OCI-LY1 (cell line): ENCODE measurements around the gene ADCY1.

ENCODE experiments used
- H2AFZ ChIP-seq: fragments of 200-600 bp; sonication (generic), shearing (Covaris generic); 2 replicates; pipeline ENCODE4 v1.6.0; 2014; ENCODE audit warnings: antibody characterized with exemption, mild to moderate bottlenecking, low read length
- H3F3A ChIP-seq: fragments of 200-600 bp; sonication (generic), shearing (Covaris generic); 2 replicates; pipeline ENCODE4 v1.6.0; 2014; ENCODE audit warnings: mild to moderate bottlenecking, antibody characterized with exemption, low read length, moderate library complexity; ENCODE audit not compliant: insufficient read depth
- H3K27ac ChIP-seq: fragments of 200-600 bp; sonication (generic); 2 replicates; pipeline ENCODE4 v1.5.1; 2014; ENCODE audit warnings: low read length, mixed run types, mild to moderate bottlenecking, low read depth; ENCODE audit not compliant: poor library complexity, severe bottlenecking
- H3K27me3 ChIP-seq: fragments of 200-600 bp; sonication (generic); 2 replicates; pipeline ENCODE4 v1.6.0; 2014; ENCODE audit warnings: antibody characterized with exemption, mild to moderate bottlenecking, low read length, moderate library complexity; ENCODE audit not compliant: insufficient read depth
- H3K36me3 ChIP-seq: fragments of 200-600 bp; sonication (generic); 2 replicates; pipeline ENCODE4 v1.6.1; 2014; ENCODE audit warnings: mild to moderate bottlenecking, antibody characterized with exemption, low read length, moderate library complexity, mixed read lengths; ENCODE audit not compliant: insufficient read depth
- H3K4me1 ChIP-seq: fragments of 200-600 bp; sonication (generic); 2 replicates; pipeline ENCODE4 v1.5.1; 2014; ENCODE audit warnings: mild to moderate bottlenecking, low read length, moderate library complexity; ENCODE audit not compliant: insufficient read depth, severe bottlenecking
- H3K4me2 ChIP-seq: fragments of 200-600 bp; sonication (generic), shearing (Covaris generic); 2 replicates; pipeline ENCODE4 v1.6.1; 2014; ENCODE audit warnings: low read length
- H3K4me3 ChIP-seq: fragments of 200-600 bp; sonication (generic); 2 replicates; pipeline ENCODE4 v1.5.1; 2014; ENCODE audit warnings: low read length, low read depth, mild to moderate bottlenecking, mixed read lengths; ENCODE audit not compliant: poor library complexity, severe bottlenecking
- H3K79me2 ChIP-seq: fragments of 200-600 bp; shearing (Covaris generic); 2 replicates; pipeline ENCODE4 v1.6.1; 2016; ENCODE audit warnings: mixed run types, low read length, mixed read lengths; ENCODE audit not compliant: insufficient read depth
- H3K9ac ChIP-seq: fragments of 200-600 bp; sonication (generic), shearing (Covaris generic); 2 replicates; pipeline ENCODE4 v1.6.1; 2014; ENCODE audit warnings: mild to moderate bottlenecking, low read length, mixed read lengths
- H3K9me2 ChIP-seq: fragments of 200-600 bp; sonication (generic), shearing (Covaris generic); 2 replicates; pipeline ENCODE4 v1.6.1; 2014; ENCODE audit warnings: low read depth, mild to moderate bottlenecking, low read length, mixed read lengths
- H3K9me3 ChIP-seq: fragments of 200-600 bp; shearing (Covaris generic); 2 replicates; pipeline ENCODE4 v1.6.1; 2014; ENCODE audit warnings: low read length, mixed read lengths
- H4K20me1 ChIP-seq: fragments of 200-600 bp; sonication (generic), shearing (Covaris generic); 2 replicates; pipeline ENCODE4 v1.6.0; 2016; ENCODE audit warnings: mild to moderate bottlenecking, low read length; ENCODE audit not compliant: insufficient read depth
- CTCF ChIP-seq: fragments of 200-600 bp; sonication (generic), shearing (Covaris generic); IDR thresholded peaks from 2 replicates; pipeline ENCODE4 v1.5.1; 2017; ENCODE audit warnings: mild to moderate bottlenecking, antibody characterized with exemption, low read length, moderate library complexity, mixed read lengths
- EZH2 ChIP-seq: fragments of 200-600 bp; sonication (generic), shearing (Covaris generic); IDR thresholded peaks from 2 replicates; pipeline ENCODE4 v1.8.0; 2017; ENCODE audit warnings: borderline replicate concordance, mixed run types, mild to moderate bottlenecking, antibody characterized with exemption, low read length, moderate library complexity, mixed read lengths

The ADCY1 gene

GRCh38 chr7:45573204-45573603, 964 bp upstream of the ADCY1 start:
- Histone ChIP-seq H3K4me2 (no peak overlapping the region), H3K79me2 (no peaks in the 10 kb centered on the region), H3K27ac (no peak overlapping the region), H3F3A (no peaks in the 10 kb centered on the region), H4K20me1 (no peaks in the 10 kb centered on the region), H3K36me3 (no peaks in the 10 kb centered on the region), H3K9me3 (no peaks in the 10 kb centered on the region), H3K27me3 (no peaks in the 10 kb centered on the region), H2AFZ (no peak overlapping the region), H3K4me3 (no peak overlapping the region), H3K9me2 (no peaks in the 10 kb centered on the region), H3K4me1 (no peaks in the 10 kb centered on the region), H3K9ac (no peak overlapping the region)
- TF ChIP-seq CTCF (no peak), EZH2 (no peak)

DNA sequence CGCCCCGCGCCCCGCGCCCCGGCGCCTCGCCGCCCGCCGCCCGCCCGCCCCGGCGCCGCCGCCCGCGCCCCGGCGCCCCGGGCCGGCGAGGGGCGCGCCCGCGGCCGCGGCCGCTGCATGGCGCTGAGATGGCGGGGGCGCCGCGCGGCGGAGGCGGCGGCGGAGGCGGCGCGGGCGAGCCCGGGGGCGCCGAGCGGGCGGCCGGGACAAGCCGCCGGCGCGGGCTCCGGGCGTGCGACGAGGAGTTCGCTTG, 174 bp downstream of the ADCY1 start:
- no peaks in the 10 kb centered on the region for H3K4me1 ChIP-seq
- H3K27ac ChIP-seq, result no peak overlapping the region
- no peaks in the 10 kb centered on the region for H3K27me3 ChIP-seq
- H3K4me2 ChIP-seq, result no peak overlapping the region
- H4K20me1 ChIP-seq, result no peaks in the 10 kb centered on the region
- H3K9me3 ChIP-seq, result no peaks in the 10 kb centered on the region
- no peaks in the 10 kb centered on the region for H3K79me2 ChIP-seq
- no peak overlapping the region for H3K4me3 ChIP-seq
- no peak overlapping the region for H2AFZ ChIP-seq
- TF ChIP-seq EZH2 (no peak), CTCF (no peak)
- no peak overlapping the region for H3K9ac ChIP-seq
- H3F3A ChIP-seq, result no peaks in the 10 kb centered on the region
- no peaks in the 10 kb centered on the region for H3K9me2 ChIP-seq
- no peaks in the 10 kb centered on the region for H3K36me3 ChIP-seq

DNA sequence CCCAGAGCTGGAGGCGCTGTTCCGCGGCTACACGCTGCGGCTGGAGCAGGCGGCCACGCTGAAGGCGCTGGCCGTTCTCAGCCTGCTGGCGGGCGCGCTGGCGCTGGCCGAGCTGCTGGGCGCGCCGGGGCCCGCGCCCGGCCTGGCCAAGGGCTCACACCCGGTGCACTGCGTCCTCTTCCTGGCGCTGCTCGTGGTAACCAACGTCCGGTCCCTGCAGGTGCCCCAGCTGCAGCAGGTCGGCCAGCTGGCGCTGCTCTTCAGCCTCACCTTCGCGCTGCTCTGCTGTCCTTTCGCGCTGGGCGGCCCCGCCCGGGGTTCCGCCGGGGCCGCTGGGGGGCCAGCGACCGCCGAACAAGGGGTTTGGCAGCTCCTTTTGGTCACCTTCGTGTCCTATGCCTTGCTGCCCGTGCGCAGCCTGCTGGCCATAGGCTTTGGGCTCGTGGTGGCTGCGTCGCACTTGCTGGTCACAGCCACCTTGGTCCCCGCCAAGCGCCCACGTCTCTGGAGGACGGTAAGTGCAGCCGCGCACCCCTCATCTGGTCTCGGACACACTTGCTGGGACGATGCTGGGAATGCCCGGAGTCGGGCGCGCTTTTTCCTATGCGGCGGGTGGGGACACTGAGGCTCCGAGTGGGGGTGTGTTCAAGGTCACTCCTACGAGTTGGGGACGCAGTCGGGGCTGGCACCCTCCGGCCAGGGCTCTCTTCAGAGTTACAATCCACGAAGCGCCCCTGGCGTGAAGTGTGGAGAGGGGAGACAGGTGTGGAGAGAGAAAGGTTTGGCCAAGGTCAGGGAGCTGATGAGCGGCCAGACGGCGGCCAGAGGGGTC, 717 bp downstream of the ADCY1 start:
- H3K9me2 ChIP-seq, result no peaks in the 10 kb centered on the region
- H3F3A ChIP-seq, result no peaks in the 10 kb centered on the region
- H3K27ac ChIP-seq, result no peak overlapping the region
- no peak overlapping the region for H2AFZ ChIP-seq
- no peaks in the 10 kb centered on the region for H3K27me3 ChIP-seq
- no peak overlapping the region for H3K4me2 ChIP-seq
- no peaks in the 10 kb centered on the region for H3K36me3 ChIP-seq
- no peaks in the 10 kb centered on the region for H3K4me1 ChIP-seq
- H3K9ac ChIP-seq, result no peak overlapping the region
- no peaks in the 10 kb centered on the region for H3K79me2 ChIP-seq
- no peaks in the 10 kb centered on the region for H4K20me1 ChIP-seq
- H3K4me3 ChIP-seq, result no peak overlapping the region
- no peaks in the 10 kb centered on the region for H3K9me3 ChIP-seq
- no peak for TF ChIP-seq EZH2
- TF ChIP-seq CTCF, result no peak
